GM19372 (cell line): ENCODE data around the gene PNPT1.
"Not testable (repeated sequence)": the region's sequence is repeated elsewhere in the genome, so short reads cannot be mapped to it uniquely, and the experiment has no call there.

Experiments used
- ATAC-seq: cut with Tn5 transposase; IDR thresholded peaks from one replicate; pipeline ENCODE4 v1.9.1; 2021; ENCODE audit warnings: mild to moderate bottlenecking, low read depth, moderate library complexity; ENCODE audit not compliant: unreplicated experiment

The PNPT1 gene

GRCh38 chr2:55693181-55694125, at the start of gene PNPT1:
Gene PNPT1 (minus strand): TSS chr2:55693844. CDS start chr2:55693823, 21 bp downstream.
- ATAC-seq, result peak; percentile 100

DNA sequence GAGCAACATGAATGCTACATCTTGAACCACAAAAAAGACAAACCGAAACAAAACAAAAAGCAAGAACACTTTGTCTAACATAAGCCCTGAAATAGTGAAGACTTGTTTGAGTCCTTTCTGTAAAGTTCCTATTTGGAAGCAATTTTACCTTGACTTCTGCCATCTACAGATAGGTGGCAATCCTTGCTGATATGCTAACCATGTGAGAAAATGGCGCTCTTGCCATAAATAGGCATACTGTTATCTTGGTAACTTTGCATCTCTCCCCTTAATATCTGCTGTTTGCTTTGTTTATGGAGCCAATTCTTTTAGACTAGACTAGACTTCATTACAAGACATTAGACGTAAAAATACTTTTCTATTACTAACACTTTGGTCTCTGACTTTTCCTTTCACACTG, 49.4 kb upstream of the PNPT1 start:
- no peak for ATAC-seq

GRCh38 chr2:55736019-55736536, 42.4 kb upstream of the PNPT1 start:
- not testable (repeated sequence) for ATAC-seq

DNA sequence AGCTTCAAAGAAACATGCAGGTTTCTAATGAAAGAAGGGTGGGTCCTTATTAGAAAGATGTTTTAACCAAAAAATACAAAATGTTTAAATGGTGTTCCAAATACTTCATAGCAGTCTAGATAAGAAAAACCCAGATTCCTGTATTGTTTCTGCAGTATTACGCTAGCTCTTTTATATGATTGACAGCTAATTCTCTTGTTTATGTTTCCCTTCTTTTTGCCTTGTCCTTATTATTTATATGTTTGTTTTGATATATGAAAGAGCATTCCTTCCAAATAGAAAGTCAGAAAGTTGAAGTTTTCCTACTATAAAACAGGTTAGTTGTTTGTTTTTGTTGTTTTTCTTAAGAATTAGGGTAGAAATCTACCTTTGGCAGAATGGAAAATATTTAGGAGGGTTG, 41.1 kb upstream of the PNPT1 start:
- ATAC-seq, result no peak

DNA sequence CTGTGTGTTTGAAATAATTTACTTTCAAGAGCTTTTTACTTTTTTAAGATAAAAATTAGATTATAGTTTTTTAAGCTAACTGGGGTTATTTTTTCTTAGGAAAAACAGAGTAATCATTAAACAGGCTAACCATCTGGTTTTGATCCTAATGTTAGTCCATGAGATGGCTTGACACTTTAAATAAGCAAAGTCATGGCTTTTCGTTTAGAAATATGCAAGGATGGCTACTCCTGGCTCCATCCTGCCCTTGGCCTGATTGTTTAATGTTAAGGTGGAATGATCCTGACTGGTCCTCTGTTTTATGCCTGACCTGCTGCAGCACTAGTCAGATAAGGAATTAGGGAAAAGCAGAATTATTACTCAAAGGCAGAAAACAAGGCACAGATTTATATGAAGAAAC, 39.7 kb upstream of the PNPT1 start:
- no peak for ATAC-seq

GRCh38 chr2:55732854-55733253, 39.2 kb upstream of the PNPT1 start:
- ATAC-seq, result no peak

- no peak for ATAC-seq
Measured at GRCh38 chr2:55729136-55729685, 35.6 kb upstream of the PNPT1 start.

DNA sequence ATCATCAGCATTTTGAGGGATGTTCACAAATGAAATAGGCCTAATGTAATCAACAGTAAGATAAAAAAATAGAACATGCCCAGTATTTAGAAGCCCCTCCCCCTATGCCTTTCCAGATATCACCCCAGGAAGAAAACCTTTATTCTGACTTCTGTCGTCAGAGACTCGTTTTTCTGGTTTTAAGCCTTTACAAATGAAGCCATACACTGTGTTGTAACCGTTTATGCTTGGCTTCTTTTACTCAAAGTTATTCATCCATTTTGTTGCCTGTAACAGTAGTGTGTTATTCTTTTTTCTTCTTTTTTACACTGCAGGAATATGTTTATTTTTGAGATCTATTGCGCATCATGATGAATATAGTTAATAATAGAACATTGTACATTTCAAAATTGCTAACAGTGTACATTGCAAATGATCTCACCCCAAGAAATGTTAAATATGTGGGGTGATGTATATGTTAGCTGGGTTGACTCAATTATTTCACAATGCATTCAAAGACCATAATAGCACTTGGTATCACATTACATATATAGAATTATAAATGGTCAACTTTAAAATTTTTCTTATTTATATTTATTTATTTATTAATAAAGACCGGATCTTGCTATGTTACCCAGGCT, 28.1 kb upstream of the PNPT1 start:
- ATAC-seq, result no peak

DNA sequence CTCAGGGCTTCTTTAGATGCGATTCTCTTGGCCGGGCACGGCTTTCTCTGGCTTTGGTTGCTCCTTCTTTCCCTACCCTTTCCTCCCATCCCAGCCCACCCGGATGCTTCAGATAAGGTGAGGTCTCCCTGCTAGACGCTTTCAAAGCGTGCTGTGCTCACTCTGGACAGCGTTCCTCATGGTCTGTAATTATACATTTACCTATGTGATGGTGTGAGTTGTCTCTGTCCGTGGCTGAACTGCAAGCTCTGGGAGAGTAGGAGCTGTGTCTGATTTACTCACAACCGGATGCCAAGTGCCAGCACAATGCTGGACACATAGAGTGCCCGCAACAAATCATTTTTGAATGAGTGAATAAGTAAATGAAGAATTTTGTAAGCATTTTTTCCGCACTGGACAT, 26.8 kb upstream of the PNPT1 start:
- no peak for ATAC-seq

- no peak for ATAC-seq
Measured at GRCh38 chr2:55719852-55720251, 26.2 kb upstream of the PNPT1 start.

DNA sequence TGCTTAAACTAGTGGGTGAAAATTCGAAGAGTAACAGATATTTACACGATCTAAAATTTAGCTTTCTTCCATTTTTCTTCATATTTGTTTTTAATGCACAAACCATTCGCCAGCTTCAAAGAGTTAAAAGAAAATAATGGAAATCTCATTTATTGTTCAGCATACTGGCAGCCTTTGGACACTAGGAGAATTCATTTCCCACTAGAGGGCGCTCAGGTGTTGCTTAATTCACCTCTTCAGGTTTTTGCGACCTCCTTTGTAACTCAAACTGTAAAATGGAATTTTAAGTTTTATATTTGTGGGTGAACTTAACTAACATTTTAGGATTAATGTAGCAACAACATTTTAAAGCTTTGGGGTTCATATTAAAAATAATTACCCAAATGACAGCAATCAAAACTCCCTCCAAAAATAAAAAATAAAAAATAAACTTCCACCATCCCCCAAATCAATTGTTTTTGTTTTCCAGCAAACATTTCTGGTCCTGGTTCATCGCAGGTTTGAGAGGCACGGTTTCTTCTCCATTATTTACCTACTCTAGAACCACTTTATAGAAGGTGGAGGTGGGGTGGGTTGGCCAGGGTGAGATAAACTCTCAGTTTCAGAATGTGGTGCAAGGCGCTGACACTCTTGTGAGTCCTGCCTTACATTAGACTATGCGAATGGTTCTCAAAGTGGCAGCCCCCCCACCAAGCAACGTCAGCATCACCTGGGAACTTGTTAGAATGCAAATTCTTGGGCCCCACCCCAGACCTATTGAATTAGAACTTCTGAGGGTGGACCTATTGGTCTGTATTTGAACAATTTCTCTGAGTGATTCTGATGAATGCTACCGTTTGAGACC, 24.7 kb upstream of the PNPT1 start:
- peak; percentile 70 for ATAC-seq

GRCh38 chr2:55715626-55716025, 22.0 kb upstream of the PNPT1 start:
- ATAC-seq, result no peak

DNA sequence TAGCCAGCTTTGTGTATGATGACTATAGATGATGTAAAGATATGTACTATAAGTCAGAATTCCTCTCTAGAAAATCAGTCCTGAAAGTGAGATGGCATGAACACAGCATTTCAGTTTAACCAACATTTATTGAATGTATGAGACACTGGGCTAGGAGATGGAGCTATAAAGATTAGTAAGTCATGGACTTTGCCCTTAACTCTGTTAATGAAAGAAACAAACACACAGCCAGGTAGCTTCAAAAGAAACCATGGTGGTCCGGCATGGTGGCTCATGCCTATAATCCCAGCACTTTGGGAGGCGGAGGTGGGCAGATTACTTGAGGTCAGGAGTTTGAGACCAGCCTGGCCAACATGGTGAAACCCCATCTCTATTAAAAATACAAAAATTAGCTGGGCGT, 21.5 kb upstream of the PNPT1 start:
- ATAC-seq, result not testable (repeated sequence)

- ATAC-seq, result no peak
Measured at GRCh38 chr2:55712477-55713060, 18.9 kb upstream of the PNPT1 start.

GRCh38 chr2:55710025-55710424, 16.4 kb upstream of the PNPT1 start:
- no peak for ATAC-seq

DNA sequence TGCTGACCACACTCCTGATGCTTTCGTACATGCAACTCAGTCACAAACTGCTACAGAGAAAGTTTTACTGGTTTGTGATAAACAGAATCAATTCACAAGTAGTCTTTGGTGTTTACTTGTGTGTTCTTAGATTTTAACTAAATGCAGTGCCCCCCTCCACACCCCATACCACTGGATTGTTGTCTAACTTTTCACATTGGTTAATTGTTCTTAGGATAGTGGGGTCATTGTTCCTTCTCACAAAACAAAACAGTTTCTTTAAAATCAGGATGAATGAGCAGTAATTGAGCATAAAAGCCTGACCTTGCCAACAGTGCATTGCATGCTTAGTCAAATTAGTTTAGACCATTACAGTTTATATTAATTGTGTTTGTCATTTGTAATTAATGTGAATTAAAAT, 14.1 kb upstream of the PNPT1 start:
- no peak for ATAC-seq

DNA sequence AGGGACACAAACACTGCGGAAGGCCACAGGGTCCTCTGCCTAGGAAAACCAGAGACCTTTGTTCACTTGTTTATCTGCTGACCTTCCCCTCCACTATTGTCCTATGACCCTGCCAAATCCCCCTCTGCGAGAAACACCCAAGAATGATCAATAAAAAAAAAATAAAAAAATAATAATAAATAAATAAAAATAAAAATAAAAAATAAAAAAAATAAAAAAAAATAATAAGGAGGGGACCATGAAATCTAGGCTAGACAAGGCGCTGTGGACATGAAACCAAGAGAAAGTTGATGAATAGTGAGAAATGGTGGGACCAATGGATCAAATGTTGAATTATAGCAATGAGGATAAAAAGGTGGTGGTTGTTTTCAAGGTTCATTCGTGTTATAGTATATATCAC, 12.6 kb upstream of the PNPT1 start:
- ATAC-seq, result not testable (repeated sequence)

DNA sequence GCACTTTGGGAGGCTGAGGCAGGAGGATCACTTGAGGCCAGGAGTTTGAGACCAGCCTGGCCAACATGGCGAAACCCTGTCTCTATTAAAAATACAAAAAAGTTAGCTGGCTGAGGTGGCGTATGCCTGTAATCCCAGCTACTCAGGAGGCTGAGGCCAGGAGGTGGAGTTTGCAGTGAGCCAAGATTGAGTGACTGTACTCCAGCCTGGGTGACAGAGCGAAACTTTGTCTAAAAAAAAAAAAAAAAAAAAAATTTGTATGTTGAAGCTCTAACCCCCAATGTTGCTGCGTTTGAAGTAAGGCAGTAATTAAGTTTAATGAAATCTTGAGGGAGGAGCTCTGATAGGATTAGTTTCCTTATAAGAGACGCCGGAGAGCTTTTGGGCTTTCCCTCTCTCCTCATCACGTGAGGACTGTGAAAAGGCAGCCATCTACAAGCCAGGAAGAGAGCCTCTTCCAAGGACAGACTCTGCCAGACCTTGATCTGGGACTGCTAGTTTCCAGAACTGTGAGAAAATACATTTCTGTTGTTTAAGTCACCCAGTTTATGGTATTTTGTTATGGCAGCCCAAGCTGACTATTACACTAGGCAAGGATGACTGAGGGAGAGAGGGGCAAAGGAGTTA, 11.5 kb upstream of the PNPT1 start:
- ATAC-seq, result no peak

- ATAC-seq, result no peak
Measured at GRCh38 chr2:55703350-55703749, 9.7 kb upstream of the PNPT1 start.

- not testable (repeated sequence) for ATAC-seq
Measured at GRCh38 chr2:55692740-55693139, 904 bp downstream of the PNPT1 start.
